Activated CD8-positive, alpha-beta memory T cell treated with anti-CD3 and anti-CD28 coated beads for 24 hours (primary cell): ENCODE measurements around the gene BTNL9.
"Not testable (repeated sequence)": the region's sequence is repeated elsewhere in the genome, so short reads cannot be mapped to it uniquely, and the experiment has no call there.

ENCODE experiments used
- DNase-seq: peaks from one replicate; pipeline ENCODE4 v3.0.0-alpha.2; 2020

BTNL9 gene

DNA sequence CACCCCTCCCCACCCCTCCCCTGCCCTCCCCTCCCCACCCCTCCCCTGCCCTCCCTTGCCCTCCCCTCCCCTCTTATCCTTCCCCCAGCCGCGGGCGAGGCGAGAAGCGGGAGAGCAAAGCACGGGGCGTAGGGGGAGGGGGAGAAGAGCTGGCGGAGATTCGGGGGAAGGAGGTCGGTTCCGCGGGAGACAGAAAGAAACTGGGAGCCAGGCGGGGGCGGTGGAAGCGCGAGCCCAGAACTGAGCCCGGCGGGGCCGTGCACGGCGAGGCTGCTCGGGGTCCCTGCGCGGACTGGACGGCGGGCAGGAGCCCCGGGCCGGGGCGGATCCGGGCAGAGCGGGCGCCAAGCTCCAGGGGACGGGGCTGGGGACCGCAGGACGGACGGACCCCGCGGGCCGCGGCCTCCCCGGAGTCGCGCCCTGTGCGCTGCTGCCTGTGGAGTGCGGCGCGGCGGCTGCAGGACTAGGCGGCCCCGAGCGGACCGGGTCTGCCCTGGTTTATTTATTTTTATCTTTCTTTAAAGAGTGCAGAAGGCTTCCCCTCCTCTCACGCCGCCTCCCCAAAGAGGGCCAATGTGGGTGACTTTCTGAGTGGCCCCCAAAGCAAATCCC is 61.1 kb downstream of the BTNL9 start:
- not testable (repeated sequence) for DNase-seq

DNA sequence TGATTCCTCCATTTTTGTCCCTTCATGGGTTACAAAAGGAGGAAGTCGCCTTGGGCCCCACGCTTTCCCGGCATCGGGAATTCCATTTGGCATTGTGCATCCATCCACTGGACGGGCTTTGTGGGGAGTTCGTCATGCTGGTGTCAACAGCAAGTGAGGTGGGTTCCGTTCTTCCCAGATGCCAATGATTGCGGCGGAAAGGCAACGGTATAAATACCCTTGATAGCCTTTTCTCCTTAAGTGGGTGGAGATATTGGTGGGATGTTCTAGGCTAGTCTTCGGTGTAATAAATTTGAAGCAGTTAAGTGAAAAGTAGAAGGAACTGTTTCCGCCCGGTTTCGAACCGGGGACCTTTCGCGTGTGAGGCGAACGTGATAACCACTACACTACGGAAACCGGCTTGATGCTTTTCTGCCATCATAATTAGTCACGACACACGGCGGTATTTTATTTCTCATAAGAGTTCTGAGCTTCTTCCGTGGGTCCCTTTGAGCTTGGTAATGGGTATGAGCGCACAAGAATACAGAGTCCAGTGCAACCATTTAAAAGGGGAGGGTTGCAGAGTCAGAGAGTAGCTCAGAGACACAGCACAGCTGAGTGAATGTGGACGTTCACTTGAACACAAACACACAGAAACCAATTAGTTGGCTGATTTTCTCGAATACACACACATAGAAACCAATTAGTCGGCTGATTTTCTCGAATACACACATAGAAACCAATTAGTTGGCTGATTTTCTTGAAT is 62.0 kb downstream of the BTNL9 start:
- DNase-seq: not testable (repeated sequence)

DNA sequence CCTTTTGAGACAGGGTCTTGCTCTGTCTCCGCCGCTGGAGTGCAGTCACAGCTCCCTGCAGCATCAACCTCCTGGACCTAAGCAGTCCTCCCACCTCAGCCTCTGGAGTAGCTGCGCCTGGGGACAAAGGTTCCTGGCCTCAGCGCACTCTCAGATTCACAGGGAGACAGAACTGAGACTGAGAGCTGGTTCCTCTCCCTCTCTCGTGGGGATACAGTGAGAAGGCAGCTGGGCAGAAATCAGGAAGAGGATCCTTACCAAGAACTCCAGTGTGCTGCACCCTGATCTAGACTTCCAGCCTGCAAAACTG is 64.1 kb downstream of the BTNL9 start:
- DNase-seq: peak; percentile 56

DNA sequence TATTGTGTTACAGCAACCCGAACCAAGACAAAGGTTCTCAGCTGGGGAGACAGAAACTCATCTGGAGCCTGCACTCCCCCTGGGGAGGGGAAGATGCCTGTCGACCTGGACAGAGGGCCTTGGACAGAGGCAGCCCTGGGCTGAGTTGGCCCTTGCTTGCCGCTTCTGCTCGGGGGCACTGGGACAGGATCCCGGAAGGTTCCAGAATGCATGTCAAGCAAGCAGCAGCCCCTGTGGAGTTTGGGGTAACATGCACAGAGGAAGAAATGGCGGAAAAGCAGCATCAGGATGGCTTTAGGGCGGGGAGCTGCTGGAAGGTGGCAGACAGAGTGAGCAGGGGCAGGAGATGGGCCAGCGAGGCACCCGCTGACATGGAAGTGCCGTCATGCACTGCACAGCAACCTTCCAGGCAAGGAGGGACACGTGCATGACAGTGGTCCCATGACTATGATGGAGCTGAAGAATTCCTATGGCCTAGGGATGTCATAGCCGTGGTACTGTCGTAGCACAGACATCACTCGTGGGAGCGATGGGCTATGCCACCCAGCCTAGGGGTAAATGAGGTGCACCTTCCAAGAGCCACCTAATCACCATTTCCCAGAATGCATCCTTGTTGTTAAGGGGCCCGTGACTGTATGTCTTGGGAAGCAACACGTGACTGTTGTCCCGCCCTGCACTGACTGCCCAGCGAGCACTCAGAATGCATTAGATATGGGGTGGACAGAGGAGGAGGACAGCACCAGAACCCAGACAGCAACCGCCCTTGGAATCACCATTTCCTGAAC is 64.7 kb downstream of the BTNL9 start:
- DNase-seq: peak; percentile 52

DNA sequence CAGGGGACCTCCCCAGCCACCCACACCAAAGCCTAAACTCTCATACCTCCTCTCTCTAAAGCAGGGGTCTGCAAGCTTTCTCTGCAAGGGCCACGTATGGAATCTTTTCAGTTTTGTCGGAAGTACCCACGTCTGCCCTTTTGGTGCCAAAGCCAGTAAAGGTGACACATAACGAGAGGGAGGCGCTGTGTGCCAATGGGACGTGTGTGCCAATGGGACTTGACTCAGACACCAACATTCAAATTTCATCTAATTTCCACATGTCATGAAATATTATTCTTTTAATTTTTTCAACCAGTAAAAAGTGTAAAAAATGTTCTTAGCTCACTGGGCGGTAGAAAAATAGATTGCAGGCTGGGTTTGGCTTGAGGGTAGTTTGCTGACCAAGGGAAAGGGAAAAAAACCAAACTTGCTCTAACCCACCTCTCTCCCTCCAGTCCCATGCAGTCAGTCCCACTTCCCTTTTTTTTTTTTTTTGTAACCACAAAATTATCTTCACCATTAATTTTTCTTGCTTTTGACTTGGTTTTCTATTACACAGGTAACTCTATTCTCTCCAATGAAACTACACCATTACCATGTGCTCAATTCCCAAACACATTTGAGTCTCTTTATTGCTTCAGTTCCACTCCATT is 65.4 kb downstream of the BTNL9 start:
- peak; percentile 54 for DNase-seq

DNA sequence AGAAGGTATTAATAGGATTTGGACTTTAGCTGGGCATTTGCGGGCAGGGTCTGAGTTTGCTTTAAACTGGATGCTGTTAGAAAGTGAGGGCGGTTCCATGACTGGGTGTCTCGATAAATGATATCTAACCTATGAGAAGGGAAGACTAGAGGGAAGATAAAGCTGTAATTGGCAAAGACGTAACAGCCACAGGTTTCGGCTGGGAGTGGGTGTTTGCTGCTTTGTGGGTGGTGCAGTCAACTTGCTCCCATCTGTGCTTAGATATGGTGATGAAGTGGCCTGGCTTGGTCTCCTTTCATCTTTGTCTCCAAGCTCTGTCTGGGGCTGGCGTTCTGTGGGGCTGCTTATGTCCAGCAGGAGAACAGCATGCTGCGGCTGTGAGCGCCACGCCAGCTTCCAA is 67.6 kb downstream of the BTNL9 start:
- DNase-seq: no peak

DNA sequence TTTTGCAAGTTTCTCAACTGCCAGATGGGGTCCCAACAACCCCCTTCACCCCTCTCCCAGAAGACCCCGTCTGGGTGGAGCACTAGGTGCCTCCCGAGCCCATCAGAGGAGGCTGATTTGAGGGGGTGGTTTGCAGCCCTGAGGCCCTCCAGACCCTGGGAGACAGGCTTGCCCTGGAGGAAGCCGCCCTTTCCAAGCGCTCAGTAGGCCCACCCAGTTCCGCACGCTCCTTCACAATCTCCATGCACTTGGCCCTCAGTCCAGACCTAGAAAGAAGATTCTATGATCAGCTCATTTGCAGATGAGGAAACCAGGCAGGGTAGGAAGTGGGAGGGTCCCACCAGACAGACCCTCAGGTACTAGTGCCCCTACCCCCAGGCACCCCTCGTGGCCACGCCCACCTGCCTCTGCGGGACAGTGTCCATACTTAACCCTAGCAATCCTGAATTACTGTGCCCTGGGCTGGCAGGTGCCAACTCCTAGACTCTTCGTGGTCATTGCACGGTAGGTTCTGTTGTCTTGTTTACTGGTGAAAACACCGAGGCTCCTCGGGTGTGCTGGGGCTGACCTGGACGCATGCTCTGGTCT is 68.6 kb downstream of the BTNL9 start:
- no peak for DNase-seq

DNA sequence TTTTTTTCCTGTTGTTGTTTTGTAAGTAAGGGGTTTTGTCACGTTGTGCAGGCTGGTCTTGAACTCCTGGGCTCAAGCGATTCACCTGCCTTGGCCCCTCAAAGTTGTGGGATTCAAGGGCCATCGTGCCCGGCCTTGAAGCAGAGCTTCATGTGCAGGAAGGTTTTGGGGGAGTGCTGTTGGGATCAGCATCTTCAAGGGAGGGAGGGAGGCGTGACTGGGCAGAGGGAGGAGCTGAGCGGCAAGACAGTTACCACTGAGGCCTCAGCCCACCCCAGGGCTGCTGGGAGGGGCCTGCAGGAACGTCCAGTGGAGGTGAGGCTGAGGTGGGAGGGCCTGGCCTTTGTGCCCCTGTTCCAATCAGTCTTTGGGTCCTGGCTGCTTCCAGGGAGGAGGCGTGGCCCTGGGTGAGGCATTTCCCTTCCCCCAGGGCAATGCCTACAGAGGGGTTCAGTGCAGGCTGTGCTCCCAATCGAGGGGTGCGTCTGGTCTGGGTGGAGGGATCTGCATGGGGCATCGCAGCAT is 69.5 kb downstream of the BTNL9 start:
- no peak for DNase-seq

DNA sequence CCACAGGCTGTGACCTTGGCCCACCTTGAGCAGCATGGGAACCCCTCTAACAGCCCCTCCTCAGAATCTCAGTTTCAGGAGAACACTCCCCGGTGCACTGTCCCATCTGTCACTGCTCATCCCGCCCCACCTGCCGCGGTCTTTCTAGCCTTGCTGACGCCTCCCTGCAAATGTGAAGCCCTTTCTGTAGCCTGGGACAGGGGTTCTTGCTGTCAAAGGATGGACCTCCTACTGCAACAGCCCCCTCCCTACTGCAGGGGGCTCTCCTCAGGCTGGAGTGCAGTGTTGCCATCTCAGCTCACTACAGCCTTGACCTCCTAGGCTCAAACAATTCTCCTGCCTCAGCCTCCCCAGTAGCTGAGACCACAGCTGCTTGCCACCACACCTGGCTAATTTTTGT is 70.9 kb downstream of the BTNL9 start:
- no peak for DNase-seq
